Measurements from ENCODE around the gene SORD.
"Not testable (repeated sequence)": the region's sequence is repeated elsewhere in the genome, so short reads cannot be mapped to it uniquely, and the experiment has no call there.

GRCh38 chr15:45077391-45077790 lies 54.4 kb downstream of the SORD start:
- not testable (repeated sequence) for TF ChIP-seq POLR2A, CTCF (IDR thresholded peaks at IDR 0.05)
